Limb (tissue), 2 donors: Measurements from ENCODE around the gene PLA1A.

ENCODE experiments used
- DNase-seq, 2 donors: peaks; one replicate each; pipeline ENCODE4 v3.0.0-alpha.2; 2016; ENCODE audit errors: extremely low spot score in 2 of 2

The PLA1A gene

GRCh38 chr3:119608405-119609000 is 10.8 kb downstream of the PLA1A start:
- no peak for DNase-seq

- DNase-seq: no peak
Measured at GRCh38 chr3:119609301-119609700, 11.6 kb downstream of the PLA1A start.

GRCh38 chr3:119611664-119612063 is 14.0 kb downstream of the PLA1A start:
- no peak for DNase-seq

- no peak for DNase-seq
Measured at GRCh38 chr3:119613201-119613600, 15.5 kb downstream of the PLA1A start.

- no peak for DNase-seq
Measured at GRCh38 chr3:119613872-119614271, 16.2 kb downstream of the PLA1A start.

- no peak for DNase-seq
Measured at GRCh38 chr3:119616056-119616455, 18.4 kb downstream of the PLA1A start.

GRCh38 chr3:119619094-119619493 is 21.4 kb downstream of the PLA1A start:
- no peak for DNase-seq

GRCh38 chr3:119620899-119621298 is 23.2 kb downstream of the PLA1A start:
- DNase-seq: no peak

GRCh38 chr3:119624002-119624720 is 26.5 kb downstream of the PLA1A start:
- DNase-seq: no peak

GRCh38 chr3:119625451-119626153 is 27.9 kb downstream of the PLA1A start:
- no peak for DNase-seq

GRCh38 chr3:119626196-119626595 is 28.5 kb downstream of the PLA1A start:
- no peak for DNase-seq

GRCh38 chr3:119627461-119627860 is 29.8 kb downstream of the PLA1A start:
- DNase-seq: no peak

- no peak for DNase-seq
Measured at GRCh38 chr3:119628390-119628789, 30.7 kb downstream of the PLA1A start.

- DNase-seq: no peak
Measured at GRCh38 chr3:119628816-119629445, 31.2 kb downstream of the PLA1A start.

- DNase-seq: no peak
Measured at GRCh38 chr3:119630128-119630879, 32.6 kb downstream of the PLA1A start.

GRCh38 chr3:119630880-119631329 is 33.2 kb downstream of the PLA1A start:
- no peak for DNase-seq

- DNase-seq: no peak
Measured at GRCh38 chr3:119631516-119631915, 33.8 kb downstream of the PLA1A start.

- DNase-seq: no peak
Measured at GRCh38 chr3:119632216-119632615, 34.5 kb downstream of the PLA1A start.

GRCh38 chr3:119632829-119633228 is 35.1 kb downstream of the PLA1A start:
- DNase-seq: no peak

GRCh38 chr3:119635719-119636118 is 38.0 kb downstream of the PLA1A start:
- no peak for DNase-seq

- no peak for DNase-seq
Measured at GRCh38 chr3:119636249-119636648, 38.6 kb downstream of the PLA1A start.
